Measurements from ENCODE around the gene CD160. TPM values are rescaled to one million over a fixed set of nuclear protein-coding genes. Genes with fewer than 3 reads are reported as not detected.
A peak's percentile ranks its signal among the peaks of the same experiment; 100 is the strongest.
"Not testable (repeated sequence)": the region's sequence is repeated elsewhere in the genome, so short reads cannot be mapped to it uniquely, and the experiment has no call there.

Gene CD160
- polyA plus RNA-seq, 1 experiment, result not detected

- CTCF ChIA-PET, result no interaction called here
- no peak for TF ChIP-seq CTCF (IDR thresholded peaks at IDR 0.05; ENCODE audit: insufficient read depth, low read depth, low read length)
- no peaks in the 10 kb centered on the region for H3K36me3 ChIP-seq (ENCODE audit: control insufficient read depth, insufficient read depth, low read length)
- no peak for DNase-seq (ENCODE audit: low read depth)
- H3K27me3 ChIP-seq (ENCODE audit: control insufficient read depth, insufficient read depth, low read length), result no peaks in the 10 kb centered on the region
- POLR2A ChIA-PET, result no interaction called here
- no peak overlapping the region for H3K4me3 ChIP-seq (ENCODE audit: low read depth, low read length)
Observed at GRCh38 chr1:145714524-145715111, 4.7 kb upstream of the CD160 start.

- DNase-seq (ENCODE audit: low read depth), result no peak
- H3K36me3 ChIP-seq (ENCODE audit: control insufficient read depth, insufficient read depth, low read length), result no peaks in the 10 kb centered on the region
- TF ChIP-seq CTCF (IDR thresholded peaks at IDR 0.05; ENCODE audit: insufficient read depth, low read depth, low read length), result no peak
- H3K4me3 ChIP-seq (ENCODE audit: low read depth, low read length), result no peak overlapping the region
- POLR2A ChIA-PET, result interaction anchor here (0.6 kb wide), 1 partner anchor 79 kb away, joined by 4 read pairs; no protein-coding TSS in a partner anchor
- no peaks in the 10 kb centered on the region for H3K27me3 ChIP-seq (ENCODE audit: control insufficient read depth, insufficient read depth, low read length)
- CTCF ChIA-PET, result no interaction called here
Observed at GRCh38 chr1:145716641-145717345, 2.5 kb upstream of the CD160 start.

GRCh38 chr1:145717833-145718232 lies 1.5 kb upstream of the CD160 start:
- POLR2A ChIA-PET, result no interaction called here
- TF ChIP-seq CTCF (IDR thresholded peaks at IDR 0.05; ENCODE audit: insufficient read depth, low read depth, low read length), result no peak
- Histone ChIP-seq H3K4me3 (ENCODE audit: low read depth, low read length) (no peak overlapping the region), H3K36me3 (ENCODE audit: control insufficient read depth, insufficient read depth, low read length) (no peaks in the 10 kb centered on the region), H3K27me3 (ENCODE audit: control insufficient read depth, insufficient read depth, low read length) (no peaks in the 10 kb centered on the region)
- CTCF ChIA-PET, result no interaction called here
- DNase-seq (ENCODE audit: low read depth), result no peak

GRCh38 chr1:145718465-145718864 lies 834 bp upstream of the CD160 start:
- H3K27me3 ChIP-seq (ENCODE audit: control insufficient read depth, insufficient read depth, low read length); CTCF ChIA-PET; H3K36me3 ChIP-seq (ENCODE audit: control insufficient read depth, insufficient read depth, low read length); H3K4me3 ChIP-seq (ENCODE audit: low read depth, low read length); DNase-seq (ENCODE audit: low read depth); POLR2A ChIA-PET: not testable (repeated sequence)

GRCh38 chr1:145720556-145720877 lies 1.2 kb downstream of the CD160 start:
- no peak for TF ChIP-seq CTCF (IDR thresholded peaks at IDR 0.05; ENCODE audit: insufficient read depth, low read depth, low read length)
- CTCF ChIA-PET, result interaction anchor here (0.7 to 2.5 kb wide), 24 partner anchors 9 to 127 kb away, joined by 3 to 13 read pairs (median 4); partner anchors contain the start of gene NUDT17
- no peaks in the 10 kb centered on the region for H3K36me3 ChIP-seq (ENCODE audit: control insufficient read depth, insufficient read depth, low read length)
- no peaks in the 10 kb centered on the region for H3K27me3 ChIP-seq (ENCODE audit: control insufficient read depth, insufficient read depth, low read length)
- H3K4me3 ChIP-seq (ENCODE audit: low read depth, low read length), result no peak overlapping the region; the same call in 1 of the 2 replicates
- POLR2A ChIA-PET, result no interaction called here
- DNase-seq (ENCODE audit: low read depth), result peak; percentile 55

Measured in BJ (cell line).